HG02981 (cell line): ENCODE results near the gene MSL2.
A peak's percentile ranks its signal among the peaks of the same experiment; 100 is the strongest.
"Not testable (repeated sequence)": the region's sequence is repeated elsewhere in the genome, so short reads cannot be mapped to it uniquely, and the experiment has no call there.

ENCODE experiments used
- ATAC-seq: cut with Tn5 transposase; IDR thresholded peaks from one replicate; pipeline ENCODE4 v1.9.1; 2021; ENCODE audit warnings: mild to moderate bottlenecking, moderate library complexity; ENCODE audit not compliant: unreplicated experiment

MSL2 gene

GRCh38 chr3:136196064-136196400 lies at the start of gene MSL2:
Gene MSL2 (minus strand): TSS chr3:136196335. CDS start chr3:136195113, 1,222 bp downstream.
- peak; percentile 22 for ATAC-seq

GRCh38 chr3:136245691-136246090 lies 49.6 kb upstream of the MSL2 start:
- no peak for ATAC-seq

- no peak for ATAC-seq
Observed at GRCh38 chr3:136239094-136239493, 43.0 kb upstream of the MSL2 start.

- ATAC-seq, result no peak
Observed at GRCh38 chr3:136237961-136238649, 42.0 kb upstream of the MSL2 start.

GRCh38 chr3:136237103-136237502 lies 41.0 kb upstream of the MSL2 start:
- no peak for ATAC-seq

GRCh38 chr3:136236109-136236508 lies 40.0 kb upstream of the MSL2 start:
- no peak for ATAC-seq

GRCh38 chr3:136235545-136235944 lies 39.4 kb upstream of the MSL2 start:
- ATAC-seq, result no peak

- no peak for ATAC-seq
Observed at GRCh38 chr3:136232413-136232812, 36.3 kb upstream of the MSL2 start.

- not testable (repeated sequence) for ATAC-seq
Observed at GRCh38 chr3:136222746-136223145, 26.6 kb upstream of the MSL2 start.

GRCh38 chr3:136211547-136211946 lies 15.4 kb upstream of the MSL2 start:
- no peak for ATAC-seq

- ATAC-seq, result no peak
Observed at GRCh38 chr3:136209921-136210320, 13.8 kb upstream of the MSL2 start.

- ATAC-seq, result no peak
Observed at GRCh38 chr3:136207489-136208115, 11.5 kb upstream of the MSL2 start.

- ATAC-seq, result not testable (repeated sequence)
Observed at GRCh38 chr3:136199219-136199618, 3.1 kb upstream of the MSL2 start.

GRCh38 chr3:136198462-136199078 lies 2.4 kb upstream of the MSL2 start:
- not testable (repeated sequence) for ATAC-seq

GRCh38 chr3:136197159-136197793 lies 1.1 kb upstream of the MSL2 start:
- ATAC-seq, result no peak

GRCh38 chr3:136196401-136197158 lies 445 bp upstream of the MSL2 start:
- ATAC-seq, result peak; percentile 66

GRCh38 chr3:136195258-136196063 lies 674 bp downstream of the MSL2 start:
- peak; percentile 35 for ATAC-seq

GRCh38 chr3:136194409-136195257 lies 1.5 kb downstream of the MSL2 start:
- ATAC-seq, result no peak
